Neural cell (in vitro differentiated cells): Measurements from ENCODE around the gene PFKL. TPM values are rescaled to one million over a fixed set of nuclear protein-coding genes. Genes with fewer than 3 reads are reported as not detected.

ENCODE experiments used
- H2AFZ ChIP-seq: fragments of 200-600, 300-800 bp; sonication (generic), shearing (Covaris generic); 2 replicates; pipeline ENCODE4 v1.6.0; 2014; ENCODE audit warnings: low read depth, mild to moderate bottlenecking, antibody characterized with exemption, low read length, moderate library complexity
- H3F3A ChIP-seq: fragments of 200-600 bp; shearing (Covaris generic); 2 replicates; pipeline ENCODE4 v1.6.1; 2016; ENCODE audit warnings: mild to moderate bottlenecking, moderate library complexity, mixed read lengths, antibody characterized with exemption, low read length; ENCODE audit not compliant: insufficient read depth, poor library complexity, severe bottlenecking
- H3K27ac ChIP-seq: fragments of 200-600, 300-800 bp; sonication (generic), shearing (Covaris generic); 2 replicates; pipeline ENCODE4 v1.5.1; 2014; ENCODE audit warnings: mild to moderate bottlenecking, low read length, moderate library complexity
- H3K27me3 ChIP-seq: fragments of 300-800, 200-600 bp; sonication (generic), shearing (Covaris generic); 2 replicates; pipeline ENCODE4 v1.6.0; 2014; ENCODE audit warnings: mild to moderate bottlenecking, low read depth, low read length, moderate library complexity; ENCODE audit not compliant: insufficient read depth
- H3K36me3 ChIP-seq: fragments of 300-800, 200-600 bp; sonication (generic), shearing (Covaris generic); 2 replicates; pipeline ENCODE4 v1.5.1; 2014; ENCODE audit warnings: mild to moderate bottlenecking, antibody characterized with exemption, low read length, moderate library complexity; ENCODE audit not compliant: insufficient read depth
- H3K4me2 ChIP-seq: fragments of 300-800, 200-600 bp; sonication (generic), shearing (Covaris generic); 2 replicates; pipeline ENCODE4 v1.6.0; 2014; ENCODE audit warnings: mild to moderate bottlenecking, low read length
- H3K4me3 ChIP-seq: fragments of 300-800, 200-600 bp; sonication (generic), shearing (Covaris generic); 2 replicates; pipeline ENCODE4 v1.5.1; 2014; ENCODE audit warnings: mild to moderate bottlenecking, low read length, moderate library complexity
- H3K79me2 ChIP-seq: fragments of 200-600 bp; shearing (Covaris generic); replicated peaks from 2 replicates; pipeline ENCODE4 v1.6.0; 2014; ENCODE audit warnings: mild to moderate bottlenecking, low read length, moderate library complexity; ENCODE audit not compliant: insufficient read depth
- H3K9ac ChIP-seq: fragments of 300-800, 200-600 bp; sonication (generic), shearing (Covaris generic); 2 replicates; pipeline ENCODE4 v1.6.1; 2016; ENCODE audit warnings: mild to moderate bottlenecking, low read length, mixed read lengths
- H3K9me2 ChIP-seq: fragments of 200-600 bp; shearing (Covaris generic); 2 replicates; pipeline ENCODE4 v1.6.1; 2016; ENCODE audit warnings: mild to moderate bottlenecking, low read length, mixed read lengths; ENCODE audit not compliant: insufficient read depth
- H3K9me3 ChIP-seq: fragments of 200-600, 300-800 bp; sonication (generic), shearing (Covaris generic); 2 replicates; pipeline ENCODE4 v1.6.1; 2016; ENCODE audit warnings: mild to moderate bottlenecking, mixed run types, low read length, moderate library complexity, mixed read lengths
- H4K20me1 ChIP-seq: fragments of 200-600 bp; shearing (Covaris generic); 2 replicates; pipeline ENCODE4 v1.6.1; 2016; ENCODE audit warnings: mild to moderate bottlenecking, mixed run types; ENCODE audit not compliant: insufficient read depth
- CTCF ChIP-seq: fragments of 450-650 bp; IDR thresholded peaks from 2 replicates; pipeline ENCODE4 v1.5.1; 2014; ENCODE audit warnings: antibody characterized with exemption, mild to moderate bottlenecking, moderate library complexity; ENCODE audit not compliant: poor library complexity, severe bottlenecking
- EP300 ChIP-seq: fragments of 450-650 bp; conservative IDR thresholded peaks from 2 replicates; pipeline ENCODE4 v1.6.1; 2014; ENCODE audit warnings: antibody characterized with exemption, mild to moderate bottlenecking, moderate library complexity; ENCODE audit not compliant: poor library complexity, severe bottlenecking
- EZH2 ChIP-seq: fragments of 200-600, 300-800 bp; shearing (Covaris generic), sonication (generic); IDR thresholded peaks from 2 replicates; pipeline ENCODE4 v1.6.1; 2014; ENCODE audit warnings: antibody characterized with exemption, low read length, borderline replicate concordance, mild to moderate bottlenecking; ENCODE audit not compliant: insufficient read depth, poor library complexity, severe bottlenecking
- MXI1 ChIP-seq: fragments of 450-650 bp; conservative IDR thresholded peaks from 2 replicates; pipeline ENCODE4 v1.6.1; 2014; ENCODE audit warnings: antibody characterized with exemption, mild to moderate bottlenecking; ENCODE audit not compliant: poor library complexity, severe bottlenecking
- POLR2AphosphoS5 ChIP-seq: IDR thresholded peaks from 2 replicates; pipeline ENCODE4 v1.6.1; 2012
- RAD21 ChIP-seq: fragments of 450-650 bp; conservative IDR thresholded peaks from 2 replicates; pipeline ENCODE4 v1.6.1; 2014; ENCODE audit warnings: antibody characterized with exemption, mild to moderate bottlenecking, moderate library complexity
- REST ChIP-seq: IDR thresholded peaks from 2 replicates; pipeline ENCODE4 v1.6.1; 2012; ENCODE audit warnings: borderline replicate concordance
- SMC3 ChIP-seq: fragments of 450-650 bp; conservative IDR thresholded peaks from 2 replicates; pipeline ENCODE4 v1.6.1; 2014; ENCODE audit warnings: antibody characterized with exemption, mild to moderate bottlenecking, moderate library complexity; ENCODE audit not compliant: poor library complexity
- TAF1 ChIP-seq: IDR thresholded peaks from 2 replicates; pipeline ENCODE4 v1.6.1; 2012; ENCODE audit warnings: low read depth
- polyA plus RNA-seq: library from polyadenylated mRNA; depleted of rRNA; stranded (reverse); fragments of >200 nt; gene quantifications from 2 replicates; pipeline ENCODE4 v1.2.3, GENCODE V29; 2014

Gene PFKL
- polyA plus RNA-seq, 1 donor from 2014 or later = 79.6 TPM

- Histone ChIP-seq H3K27me3 (no peaks in the 10 kb centered on the region), H3K4me3 (no peak overlapping the region), H3K27ac (no peak overlapping the region), H2AFZ (no peak overlapping the region), H3K36me3 (no peaks in the 10 kb centered on the region), H3K79me2 (no peaks in the 10 kb centered on the region), H3K9ac (no peak overlapping the region), H4K20me1 (no peaks in the 10 kb centered on the region), H3F3A (no peaks in the 10 kb centered on the region), H3K9me3 (no peaks in the 10 kb centered on the region), H3K9me2 (no peaks in the 10 kb centered on the region), H3K4me2 (no peak overlapping the region)
- TF ChIP-seq MXI1 = no peak
- TF ChIP-seq EZH2 = no peak
- TF ChIP-seq CTCF = no peak
- TF ChIP-seq SMC3 = no peak
- TF ChIP-seq EP300 = no peak
- TF ChIP-seq RAD21 = no peak
- no peak for TF ChIP-seq POLR2AphosphoS5
- no peak for TF ChIP-seq REST
- no peak for TF ChIP-seq TAF1
These were observed 35.6 kb downstream of the PFKL start for GRCh38 chr21:44335266-44336059.

- Histone ChIP-seq H3K9me2 (no peaks in the 10 kb centered on the region), H4K20me1 (no peaks in the 10 kb centered on the region), H3K27ac (no peak overlapping the region), H3K36me3 (no peaks in the 10 kb centered on the region), H3K9ac (no peak overlapping the region), H3F3A (no peaks in the 10 kb centered on the region), H3K4me2 (no peak overlapping the region), H3K4me3 (no peak overlapping the region), H3K27me3 (no peaks in the 10 kb centered on the region), H3K9me3 (no peaks in the 10 kb centered on the region), H3K79me2 (no peaks in the 10 kb centered on the region), H2AFZ (no peak overlapping the region)
- TF ChIP-seq POLR2AphosphoS5 (no peak), MXI1 (no peak), EZH2 (no peak), REST (no peak), CTCF (no peak), RAD21 (no peak), TAF1 (no peak), EP300 (no peak), SMC3 (no peak)
These were observed 37.6 kb downstream of the PFKL start for GRCh38 chr21:44337449-44337848.
